ENCODE measurements around the gene LACC1. TPM values are rescaled to one million over a fixed set of nuclear protein-coding genes. Genes with fewer than 3 reads are reported as not detected.

Gene LACC1
- total RNA-seq, 1 donor from 2014 or later, result 2.1 TPM

GRCh38 chr13:43908156-43909126 is 28.7 kb downstream of the LACC1 start:
- no peak overlapping the region for H3K27ac Mint-ChIP-seq
- no peak for DNase-seq (ENCODE audit: low spot score in 2 of 2, unreplicated experiment in 2 of 2)
- no peak overlapping the region for H3K4me3 Mint-ChIP-seq
- H3K9me3 Mint-ChIP-seq, result no peaks in the 10 kb centered on the region
- H3K4me1 Mint-ChIP-seq, result peaks cover 9% of the 10 kb centered on the region
- H3K27me3 Mint-ChIP-seq (ENCODE audit: low read depth), result peaks cover 2% of the 10 kb centered on the region
- H3K36me3 Mint-ChIP-seq, result no peaks in the 10 kb centered on the region
- peak; percentile 84 for TF ChIP-seq CTCF (IDR thresholded peaks at IDR 0.05; ENCODE audit: unreplicated experiment)

- no peak for DNase-seq (ENCODE audit: low spot score in 2 of 2, unreplicated experiment in 2 of 2)
- no peaks in the 10 kb centered on the region for H3K36me3 Mint-ChIP-seq
- no peak for TF ChIP-seq CTCF (IDR thresholded peaks at IDR 0.05; ENCODE audit: unreplicated experiment)
- no peak overlapping the region for H3K4me3 Mint-ChIP-seq
- no peak overlapping the region for H3K27ac Mint-ChIP-seq
- no peaks in the 10 kb centered on the region for H3K9me3 Mint-ChIP-seq
- H3K27me3 Mint-ChIP-seq (ENCODE audit: low read depth), result no peaks in the 10 kb centered on the region
- peaks cover 9% of the 10 kb centered on the region for H3K4me1 Mint-ChIP-seq
Observed at GRCh38 chr13:43910856-43911255, 31.2 kb downstream of the LACC1 start.

GRCh38 chr13:43911278-43911677 is 31.6 kb downstream of the LACC1 start:
- H3K36me3 Mint-ChIP-seq, result no peaks in the 10 kb centered on the region
- H3K27me3 Mint-ChIP-seq (ENCODE audit: low read depth), result no peaks in the 10 kb centered on the region
- H3K27ac Mint-ChIP-seq, result no peak overlapping the region
- H3K4me3 Mint-ChIP-seq, result no peak overlapping the region
- no peak for TF ChIP-seq CTCF (IDR thresholded peaks at IDR 0.05; ENCODE audit: unreplicated experiment)
- no peak for DNase-seq (ENCODE audit: low spot score in 2 of 2, unreplicated experiment in 2 of 2)
- no peaks in the 10 kb centered on the region for H3K9me3 Mint-ChIP-seq
- H3K4me1 Mint-ChIP-seq, result peaks cover 9% of the 10 kb centered on the region

- H3K36me3 Mint-ChIP-seq, result no peaks in the 10 kb centered on the region
- H3K27me3 Mint-ChIP-seq (ENCODE audit: low read depth), result no peaks in the 10 kb centered on the region
- H3K9me3 Mint-ChIP-seq, result no peaks in the 10 kb centered on the region
- peaks cover 9% of the 10 kb centered on the region for H3K4me1 Mint-ChIP-seq
- no peak for DNase-seq (ENCODE audit: low spot score in 2 of 2, unreplicated experiment in 2 of 2)
- no peak overlapping the region for H3K4me3 Mint-ChIP-seq
- no peak for TF ChIP-seq CTCF (IDR thresholded peaks at IDR 0.05; ENCODE audit: unreplicated experiment)
- H3K27ac Mint-ChIP-seq, result no peak overlapping the region
Observed at GRCh38 chr13:43911871-43912270, 32.2 kb downstream of the LACC1 start.

GRCh38 chr13:43915451-43915850 is 35.7 kb downstream of the LACC1 start:
- no peak for TF ChIP-seq CTCF (IDR thresholded peaks at IDR 0.05; ENCODE audit: unreplicated experiment)
- Mint-ChIP-seq H3K9me3 (no peaks in the 10 kb centered on the region), H3K4me3 (no peak overlapping the region)

More at GRCh38 chr13:43915451-43915850, 35.7 kb downstream of the LACC1 start:
- H3K27me3 Mint-ChIP-seq (ENCODE audit: low read depth), result no peaks in the 10 kb centered on the region
- no peaks in the 10 kb centered on the region for H3K4me1 Mint-ChIP-seq
- no peaks in the 10 kb centered on the region for H3K36me3 Mint-ChIP-seq
- no peak for DNase-seq (ENCODE audit: low spot score in 2 of 2, unreplicated experiment in 2 of 2)
- H3K27ac Mint-ChIP-seq, result no peak overlapping the region

Measured in mesothelial cell of epicardium (in vitro differentiated cells).